Mucosa of stomach (tissue), 1 donor: ENCODE data around the gene LMBRD2.

Experiments
- H3K27me3 ChIP-seq: one replicate; pipeline ENCODE4 v1.7.0; 2013; ENCODE audit warnings: mild to moderate bottlenecking, low read length; ENCODE audit not compliant: control insufficient read depth, insufficient read depth
- H3K36me3 ChIP-seq: one replicate; pipeline ENCODE4 v1.7.0; 2013; ENCODE audit warnings: low read length; ENCODE audit not compliant: control insufficient read depth, insufficient read depth
- H3K4me1 ChIP-seq: one replicate; pipeline ENCODE4 v1.7.0; 2013; ENCODE audit warnings: mild to moderate bottlenecking, low read length; ENCODE audit not compliant: control insufficient read depth, insufficient read depth
- H3K4me3 ChIP-seq: one replicate; pipeline ENCODE4 v1.7.0; 2013; ENCODE audit warnings: low read length
- H3K9ac ChIP-seq: one replicate; pipeline ENCODE4 v1.7.0; 2013; ENCODE audit warnings: mild to moderate bottlenecking, low read length, moderate library complexity
- H3K9me3 ChIP-seq: one replicate; pipeline ENCODE4 v1.7.0; 2013; ENCODE audit warnings: mild to moderate bottlenecking, low read length, moderate library complexity; ENCODE audit not compliant: control insufficient read depth
- donor health status: Pancreatic carcinoma.

The LMBRD2 gene

GRCh38 chr5:36089989-36090388 lies 61.7 kb downstream of the LMBRD2 start:
- H3K4me1 ChIP-seq: no peaks in the 10 kb centered on the region
- H3K9ac ChIP-seq: no peak overlapping the region
- no peaks in the 10 kb centered on the region for H3K27me3 ChIP-seq
- no peaks in the 10 kb centered on the region for H3K36me3 ChIP-seq
- no peak overlapping the region for H3K4me3 ChIP-seq
- H3K9me3 ChIP-seq: no peaks in the 10 kb centered on the region

DNA sequence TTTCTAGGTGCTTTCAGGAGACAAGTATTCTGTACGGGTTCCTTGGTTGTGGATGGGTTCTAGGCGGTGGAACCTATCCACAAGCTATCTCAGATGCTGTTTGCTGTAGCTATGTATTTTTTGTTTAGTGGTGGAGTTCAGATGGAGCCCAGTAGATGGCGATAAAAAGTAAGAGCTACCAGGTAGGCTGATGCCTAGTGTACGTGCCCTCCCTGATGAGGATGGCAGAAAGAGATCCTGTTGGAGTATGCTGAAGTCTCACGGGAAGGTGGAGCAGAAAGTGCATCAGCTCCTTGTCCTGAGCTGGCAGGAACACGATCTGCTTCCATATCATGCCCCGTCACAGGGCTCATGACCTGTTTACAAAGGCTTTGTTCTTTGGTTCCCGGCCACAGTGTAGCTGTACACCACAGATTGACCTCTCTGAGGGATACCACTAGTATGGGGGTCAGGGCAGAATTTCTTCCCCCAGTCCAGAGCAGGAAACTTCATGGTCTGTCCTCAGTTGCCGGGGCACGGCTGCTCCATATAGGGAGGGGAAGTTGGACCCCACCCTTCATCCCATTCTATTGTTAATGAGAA lies 72.4 kb downstream of the LMBRD2 start:
- Histone ChIP-seq H3K36me3 (no peaks in the 10 kb centered on the region), H3K4me1 (no peaks in the 10 kb centered on the region), H3K27me3 (no peaks in the 10 kb centered on the region), H3K4me3 (no peak overlapping the region), H3K9me3 (no peaks in the 10 kb centered on the region), H3K9ac (no peak overlapping the region)

GRCh38 chr5:36078430-36078829 lies 73.3 kb downstream of the LMBRD2 start:
- Histone ChIP-seq H3K4me3 (no peak overlapping the region), H3K4me1 (no peaks in the 10 kb centered on the region), H3K27me3 (no peaks in the 10 kb centered on the region)

GRCh38 chr5:36073595-36074216 lies 78.0 kb downstream of the LMBRD2 start:
- Histone ChIP-seq H3K9me3 (no peaks in the 10 kb centered on the region), H3K4me1 (no peaks in the 10 kb centered on the region), H3K4me3 (no peak overlapping the region), H3K27me3 (no peaks in the 10 kb centered on the region), H3K9ac (no peak overlapping the region), H3K36me3 (no peaks in the 10 kb centered on the region)

More at GRCh38 chr5:36078430-36078829, 73.3 kb downstream of the LMBRD2 start:
- Histone ChIP-seq H3K9me3 (no peaks in the 10 kb centered on the region), H3K36me3 (no peaks in the 10 kb centered on the region), H3K9ac (no peak overlapping the region)

DNA sequence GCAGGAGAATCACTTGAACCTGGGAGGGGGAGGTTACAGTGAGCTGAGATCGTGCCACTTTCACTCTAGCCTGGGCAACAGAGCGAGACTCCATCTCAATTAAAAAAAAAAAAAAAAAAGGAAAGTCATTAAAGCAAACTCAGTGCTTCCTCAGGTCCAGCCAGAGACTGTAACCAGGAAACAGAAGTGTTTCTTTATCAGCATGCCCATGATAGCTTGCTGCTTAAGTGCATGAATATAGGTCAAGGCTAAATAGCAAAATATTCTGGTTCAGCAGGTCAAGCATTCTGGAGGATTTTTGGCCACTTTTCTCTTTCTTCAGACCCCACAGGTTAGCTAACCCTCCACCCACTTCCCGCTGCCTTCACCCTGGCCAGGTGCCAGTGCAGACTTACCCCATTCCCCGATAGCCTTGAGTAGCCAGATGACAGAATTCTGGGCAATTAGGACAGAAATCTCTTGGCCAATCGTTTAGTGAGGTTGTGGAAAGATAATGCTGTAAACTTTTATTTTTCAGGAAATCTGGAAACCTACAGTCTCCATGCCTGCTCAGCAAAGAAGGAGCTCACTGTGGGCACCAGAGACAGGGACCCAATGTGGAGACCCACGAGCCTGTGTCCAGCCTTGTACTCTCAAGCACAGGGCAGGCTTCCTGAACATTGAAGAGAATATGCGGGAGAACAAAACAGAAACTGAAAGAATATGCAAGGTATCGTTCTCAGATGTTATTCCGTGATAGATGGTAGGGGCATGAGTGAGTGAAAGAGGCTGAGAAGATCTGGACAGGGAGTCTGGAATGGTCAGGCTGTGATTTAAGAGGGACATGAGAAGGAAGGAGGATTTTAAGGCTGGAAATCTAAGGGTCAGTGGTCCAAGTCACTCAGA lies 80.8 kb downstream of the LMBRD2 start:
- H3K9ac ChIP-seq: no peak overlapping the region
- H3K9me3 ChIP-seq: no peaks in the 10 kb centered on the region
- H3K36me3 ChIP-seq: no peaks in the 10 kb centered on the region
- H3K4me3 ChIP-seq: no peak overlapping the region
- H3K4me1 ChIP-seq: no peaks in the 10 kb centered on the region
- H3K27me3 ChIP-seq: peaks cover 14% of the 10 kb centered on the region

DNA sequence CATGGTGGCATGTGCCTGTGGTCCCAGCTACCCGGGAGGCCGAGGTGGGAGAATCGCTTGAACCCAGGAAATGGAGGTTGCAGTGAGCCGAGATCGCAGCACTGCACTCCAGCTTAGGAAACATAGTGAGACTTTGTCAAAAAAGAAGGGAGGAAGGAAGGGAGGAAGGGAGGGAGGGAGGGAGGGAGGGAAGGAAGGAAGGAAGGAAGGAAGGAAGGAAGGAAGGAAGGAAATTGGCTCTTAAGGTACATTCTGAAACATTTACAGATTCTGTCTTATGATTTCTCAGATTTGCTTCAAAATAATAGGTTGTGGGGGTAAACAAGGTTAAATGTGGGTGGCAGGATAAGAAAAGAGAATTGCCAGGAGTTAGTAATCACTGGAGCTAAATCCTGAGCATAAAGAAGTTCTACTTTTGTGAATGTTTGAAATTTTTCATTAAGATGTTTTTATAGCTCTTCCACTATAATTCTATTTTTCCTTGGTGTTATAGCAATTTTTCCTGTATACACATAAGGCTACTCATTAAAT lies 82.9 kb downstream of the LMBRD2 start:
- H3K27me3 ChIP-seq: peaks cover 15% of the 10 kb centered on the region
- no peaks in the 10 kb centered on the region for H3K36me3 ChIP-seq
- H3K4me3 ChIP-seq: no peak overlapping the region
- no peaks in the 10 kb centered on the region for H3K9me3 ChIP-seq
- H3K9ac ChIP-seq: no peak overlapping the region
- H3K4me1 ChIP-seq: no peaks in the 10 kb centered on the region

- no peaks in the 10 kb centered on the region for H3K36me3 ChIP-seq
- H3K27me3 ChIP-seq: peaks cover 15% of the 10 kb centered on the region
- H3K4me3 ChIP-seq: no peak within 1 kb of the TSS
- H3K9ac ChIP-seq: no peak within 1 kb of the TSS
- H3K9me3 ChIP-seq: no peaks in the 10 kb centered on the region
- H3K4me1 ChIP-seq: no peaks in the 10 kb centered on the region
Observed at GRCh38 chr5:36066540-36067210, 85.0 kb downstream of the LMBRD2 start, which contains the start of gene UGT3A2. Gene UGT3A2 (minus strand): TSS chr5:36066882. CDS start chr5:36066789, 93 bp downstream.

- Histone ChIP-seq H3K4me3 (no peak overlapping the region), H3K9ac (no peak overlapping the region), H3K27me3 (peaks cover 15% of the 10 kb centered on the region)
Observed at GRCh38 chr5:36066001-36066539, 85.6 kb downstream of the LMBRD2 start.

DNA sequence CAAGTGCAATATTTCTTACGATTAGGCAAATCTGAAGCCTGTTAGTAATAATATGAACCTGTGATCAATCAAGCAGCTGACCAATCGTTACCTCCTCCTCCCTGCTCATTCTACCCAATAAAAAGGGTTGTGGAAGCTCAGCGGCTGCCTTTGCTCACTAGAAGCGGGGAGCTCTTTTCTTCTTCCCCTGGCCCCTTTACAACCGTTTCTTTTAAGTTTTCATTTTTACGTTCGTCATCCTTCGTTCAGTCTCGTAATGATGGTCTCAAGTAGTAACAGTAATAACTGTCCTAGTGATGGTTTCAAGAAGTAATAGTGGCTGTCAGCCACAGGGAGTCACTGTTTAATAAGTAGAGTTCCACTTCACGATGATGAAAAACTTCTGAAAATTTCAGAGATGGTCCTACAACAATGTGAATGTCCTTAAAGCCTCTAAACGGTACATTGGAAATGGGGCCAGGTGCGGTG lies 91.2 kb downstream of the LMBRD2 start:
- Histone ChIP-seq H3K9ac (no peak overlapping the region), H3K9me3 (no peaks in the 10 kb centered on the region), H3K4me3 (no peak overlapping the region), H3K27me3 (no peaks in the 10 kb centered on the region), H3K36me3 (no peaks in the 10 kb centered on the region), H3K4me1 (no peaks in the 10 kb centered on the region)

More at GRCh38 chr5:36066001-36066539, 85.6 kb downstream of the LMBRD2 start:
- Histone ChIP-seq H3K9me3 (no peaks in the 10 kb centered on the region), H3K4me1 (no peaks in the 10 kb centered on the region), H3K36me3 (no peaks in the 10 kb centered on the region)

GRCh38 chr5:36059571-36060419 lies 91.9 kb downstream of the LMBRD2 start:
- Histone ChIP-seq H3K4me3 (no peak overlapping the region), H3K9me3 (no peaks in the 10 kb centered on the region), H3K27me3 (no peaks in the 10 kb centered on the region), H3K9ac (no peak overlapping the region), H3K4me1 (no peaks in the 10 kb centered on the region), H3K36me3 (no peaks in the 10 kb centered on the region)

- Histone ChIP-seq H3K4me3 (no peak overlapping the region), H3K9me3 (no peaks in the 10 kb centered on the region), H3K27me3 (no peaks in the 10 kb centered on the region), H3K9ac (no peak overlapping the region), H3K4me1 (no peaks in the 10 kb centered on the region), H3K36me3 (no peaks in the 10 kb centered on the region)
Observed at GRCh38 chr5:36058776-36059175, 92.9 kb downstream of the LMBRD2 start.
